Naive thymus-derived CD4-positive, alpha-beta T cell (primary cell): ENCODE measurements around the gene GET4. TPM values are rescaled to one million over a fixed set of nuclear protein-coding genes. Genes with fewer than 3 reads are reported as not detected.

Experiments
- ATAC-seq: fragments of 150-1000 bp; cut with Tn5 transposase; 2 replicates; pipeline ENCODE4 v1.10.0; 2021; ENCODE audit warnings: mild to moderate bottlenecking, moderate library complexity
- CTCF ChIA-PET: fragments of 350-600 bp; sonication (Branson Sonifier 250); formaldehyde crosslinking; loops from one replicate; lab custom pipeline; 2021; ENCODE audit warnings: antibody characterized with exemption; lab: Charles Lee
- POLR2A ChIA-PET: fragments of 350-600 bp; sonication (Branson Sonifier 250); formaldehyde crosslinking; loops from one replicate; lab custom pipeline; 2021; ENCODE audit warnings: antibody characterized with exemption, inconsistent platforms; lab: Charles Lee
- DNase-seq, 9 donors: peaks; one replicate each; pipeline versions ENCODE4 v3.0.0 to v3.0.0-alpha.2; 2020 to 2022; ENCODE audit warnings: mixed read lengths in 1 of 9
- H3K27ac ChIP-seq: one replicate; pipeline ENCODE4 v1.7.0; 2013; ENCODE audit warnings: mild to moderate bottlenecking, low read depth, low read length, moderate library complexity
- H3K27me3 ChIP-seq, 2 donors: one replicate each; pipeline ENCODE4 v1.7.0; 2013; ENCODE audit warnings: low read length in 2 of 2, mild to moderate bottlenecking in 2 of 2, moderate library complexity in 2 of 2; ENCODE audit not compliant: control insufficient read depth in 2 of 2, insufficient read depth in 2 of 2
- H3K36me3 ChIP-seq, 3 experiments: 1 replicate in 2 of 3; 2 replicates in 1 of 3; pipeline ENCODE4 v1.7.0; 2013; ENCODE audit warnings: low read length in 3 of 3, mild to moderate bottlenecking in 3 of 3, moderate library complexity in 1 of 3; ENCODE audit not compliant: insufficient read depth in 3 of 3, control insufficient read depth in 2 of 3
- H3K4me1 ChIP-seq, 2 donors: one replicate each; pipeline ENCODE4 v1.7.0; 2013; ENCODE audit warnings: low read length in 2 of 2, mild to moderate bottlenecking in 2 of 2, moderate library complexity in 1 of 2; ENCODE audit not compliant: control insufficient read depth in 2 of 2, insufficient read depth in 2 of 2
- H3K4me3 ChIP-seq: 2 replicates; pipeline ENCODE4 v1.7.0; 2013; ENCODE audit warnings: mild to moderate bottlenecking, low read length
- H3K9me3 ChIP-seq, 3 experiments: 1 replicate in 2 of 3; 2 replicates in 1 of 3; pipeline ENCODE4 v1.7.0; 2013; ENCODE audit warnings: low read length in 3 of 3; ENCODE audit not compliant: control insufficient read depth in 2 of 3
- H3K27ac Mint-ChIP-seq, 9 donors: one replicate each; pipeline ENCODE4 v1.8.0; 2020 to 2022; ENCODE audit warnings: mixed read lengths in 9 of 9, mild to moderate bottlenecking in 8 of 9, moderate library complexity in 5 of 9, inconsistent platforms in 2 of 9
- H3K27me3 Mint-ChIP-seq, 5 donors: one replicate each; pipeline ENCODE4 v1.8.0; 2021 to 2022; ENCODE audit warnings: mixed read lengths in 5 of 5, mild to moderate bottlenecking in 1 of 5
- H3K36me3 Mint-ChIP-seq, 5 donors: one replicate each; pipeline ENCODE4 v1.8.0; 2020 to 2022; ENCODE audit warnings: mixed read lengths in 5 of 5, mild to moderate bottlenecking in 3 of 5, inconsistent platforms in 1 of 5
- H3K4me1 Mint-ChIP-seq, 7 donors: one replicate each; pipeline ENCODE4 v1.8.0; 2020 to 2022; ENCODE audit warnings: mixed read lengths in 7 of 7, mild to moderate bottlenecking in 3 of 7, inconsistent platforms in 1 of 7
- H3K4me3 Mint-ChIP-seq, 10 donors: one replicate each; pipeline ENCODE4 v1.8.0; 2020 to 2022; ENCODE audit warnings: mild to moderate bottlenecking in 10 of 10, mixed read lengths in 10 of 10, moderate library complexity in 6 of 10, inconsistent platforms in 2 of 10
- H3K9me3 Mint-ChIP-seq, 11 donors: one replicate each; pipeline ENCODE4 v1.8.0; 2020 to 2022; ENCODE audit warnings: mixed read lengths in 11 of 11, mild to moderate bottlenecking in 4 of 11, inconsistent platforms in 1 of 11, moderate library complexity in 1 of 11
- intact Hi-C, 2 donors: fragments of 100-400 bp; cut with micrococcal nuclease; formaldehyde crosslinking; loops; one replicate each; pipeline ENCODE4 v1.15.1; 2023
- polyA plus RNA-seq, 2 donors: library from polyadenylated mRNA; unstranded; fragments of 300-500 nt; fragmentation: Illumina TruSeq; gene quantifications; one replicate each; pipeline ENCODE4 v1.2.3, GENCODE V29; 2021
- total RNA-seq, 6 experiments: library from RNA in 5 of 6; stranded (reverse) in 5 of 6; gene quantifications; 1 replicate in 5 of 6; 2 replicates in 1 of 6; pipeline ENCODE4 v1.2.3 and lab custom pipeline; 2021 to 2026

GET4 gene
- total and polyA plus RNA-seq, 7 experiments from 2014 or later = 20.5 to 82.1 (median 51.8) TPM

DNA sequence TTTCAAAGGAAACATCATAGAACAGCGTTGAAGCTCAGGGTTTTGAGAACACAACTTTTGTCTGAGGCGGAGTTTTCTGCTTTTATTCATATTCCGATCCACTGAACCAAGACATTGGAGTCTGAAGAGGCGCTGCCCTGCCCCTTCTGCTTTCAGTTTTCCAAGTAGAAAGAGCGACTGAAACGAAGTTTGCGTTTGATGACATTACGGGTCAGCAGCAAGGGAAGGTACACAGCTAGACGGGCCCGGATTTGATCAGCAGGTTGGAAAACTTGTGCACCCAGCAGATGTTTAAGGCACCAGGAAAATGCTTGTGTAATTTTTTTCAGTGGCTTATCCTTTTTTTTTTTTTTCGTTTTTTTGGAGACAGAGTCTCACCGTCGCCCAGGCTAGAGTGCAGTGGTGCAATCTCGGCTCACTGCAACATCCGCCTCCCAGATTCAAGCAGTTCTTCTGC, 43.4 kb upstream of the GET4 start:
- Histone ChIP-seq H3K27ac (peak overlapping the region; percentile 83), H3K27me3 (no peaks in the 10 kb centered on the region), H3K9me3 (no peaks in the 10 kb centered on the region), H3K4me3 (peak overlapping the region; percentile 24), H3K4me1 (peaks cover 23 to 36% of the 10 kb centered on the region in 2 donors), H3K36me3 (peaks cover 0 to 23% (median 0%) of the 10 kb centered on the region in 3 experiments)
- Mint-ChIP-seq H3K27ac (peak overlapping the region; percentile 86 to 98 (median 94)), H3K36me3 (peaks cover 0 to 18% (median 5%) of the 10 kb centered on the region in 5 donors), H3K4me1 (peaks cover 38 to 71% (median 57%) of the 10 kb centered on the region in 7 donors), H3K9me3 (no peaks in the 10 kb centered on the region), H3K4me3 (peak overlapping the region; percentile 64 to 89 (median 84)), H3K27me3 (no peaks in the 10 kb centered on the region)
- intact Hi-C loops = loop anchor here (1.0 to 10.0 kb wide), 8 partner anchors 17 to 231 kb away; partner anchors contain the start of gene GET4 (in 1 of the 2)
- no peak for DNase-seq
- POLR2A ChIA-PET = interaction anchor here (0.6 to 4.7 kb wide), 5 partner anchors 16 to 222 kb away, joined by 3 to 36 read pairs (median 3); no protein-coding TSS in a partner anchor
- no peak for ATAC-seq
- CTCF ChIA-PET = interaction anchor here (2.3 kb wide), 1 partner anchor 47 kb away, joined by 5 read pairs; no protein-coding TSS in a partner anchor

DNA sequence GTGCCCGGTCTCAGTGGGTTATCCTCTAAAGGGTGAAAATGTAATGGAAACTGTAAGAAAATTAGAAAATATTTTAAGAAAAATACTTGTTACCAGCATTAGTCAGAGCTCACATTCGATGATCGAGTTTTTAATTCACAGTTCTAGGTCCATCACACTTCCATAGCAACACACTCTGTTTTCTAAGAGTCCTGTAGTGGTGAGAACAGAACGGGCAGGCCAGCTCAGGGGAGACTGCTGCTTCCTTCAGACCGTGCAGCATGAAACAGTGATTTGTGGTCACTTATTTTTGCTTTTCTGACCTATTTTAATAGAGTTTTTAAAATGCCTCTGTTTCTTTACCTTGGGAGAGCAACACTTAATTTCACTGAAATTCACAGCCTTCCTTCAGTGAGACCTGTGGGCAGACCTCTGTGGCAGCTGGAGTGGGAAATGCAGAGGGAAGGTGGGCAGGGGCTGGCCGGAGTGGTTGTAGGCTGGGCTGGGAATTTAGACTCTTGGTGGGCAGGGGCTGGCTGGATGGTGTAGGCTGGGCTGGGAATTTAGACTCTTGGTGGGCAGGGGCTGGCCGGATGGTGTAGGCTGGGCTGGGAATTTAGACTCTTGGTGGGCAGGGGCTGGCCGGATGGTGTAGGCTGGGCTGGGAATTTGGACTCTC, 42.6 kb upstream of the GET4 start:
- H3K4me3 ChIP-seq = no peak overlapping the region
- peaks cover 0 to 20% (median 5%) of the 10 kb centered on the region in 5 donors for H3K36me3 Mint-ChIP-seq
- H3K27me3 Mint-ChIP-seq = no peaks in the 10 kb centered on the region
- peak overlapping the region in 1 of 10 donors; percentile 31 for H3K4me3 Mint-ChIP-seq
- no peaks in the 10 kb centered on the region for H3K9me3 Mint-ChIP-seq
- no peaks in the 10 kb centered on the region for H3K9me3 ChIP-seq
- DNase-seq = no peak
- H3K27me3 ChIP-seq = no peaks in the 10 kb centered on the region
- peaks cover 23 to 36% of the 10 kb centered on the region in 2 donors for H3K4me1 ChIP-seq
- intact Hi-C loops = loop anchor here (5.0 to 10.0 kb wide), 3 partner anchors 89 to 231 kb away; no protein-coding TSS in a partner anchor
- ChIA-PET POLR2A (interaction anchor here (0.8 to 4.7 kb wide), 3 partner anchors 16 to 45 kb away, joined by 3 to 36 read pairs (median 30); no protein-coding TSS in a partner anchor), CTCF (interaction anchor here (2.3 kb wide), 1 partner anchor 47 kb away, joined by 5 read pairs; no protein-coding TSS in a partner anchor)
- H3K27ac Mint-ChIP-seq = peak overlapping the region in 5 of 9 donors; percentile 2 to 97 (median 48)
- no peak for ATAC-seq
- H3K4me1 Mint-ChIP-seq = peaks cover 38 to 66% (median 55%) of the 10 kb centered on the region in 7 donors
- peaks cover 0 to 28% (median 0%) of the 10 kb centered on the region in 3 experiments for H3K36me3 ChIP-seq
- H3K27ac ChIP-seq = no peak overlapping the region

DNA sequence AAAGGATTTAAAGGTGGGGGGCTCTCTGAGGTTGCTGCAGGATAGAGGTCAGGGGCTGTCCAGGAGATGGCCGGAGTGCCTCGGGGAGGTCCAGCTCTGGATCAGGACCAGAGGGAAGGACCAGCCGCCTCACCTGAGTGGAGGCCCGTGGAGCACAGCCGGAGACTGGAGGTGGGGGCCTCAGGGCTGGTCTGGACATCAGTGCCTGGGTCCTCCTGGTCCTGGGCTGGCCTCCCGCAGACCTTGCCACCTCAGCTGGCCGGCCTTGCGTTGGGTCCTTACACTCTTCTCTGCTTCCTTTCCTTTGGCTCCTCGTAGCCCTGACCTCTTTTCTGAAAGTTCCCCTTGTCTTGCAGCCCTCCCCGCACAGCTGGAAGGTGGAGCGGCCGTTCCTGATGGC, 42.1 kb upstream of the GET4 start:
- H3K27me3 Mint-ChIP-seq = no peaks in the 10 kb centered on the region
- peaks cover 0 to 25% (median 7%) of the 10 kb centered on the region in 5 donors for H3K36me3 Mint-ChIP-seq
- H3K27ac ChIP-seq = no peak overlapping the region
- H3K36me3 ChIP-seq = peaks cover 0 to 33% (median 0%) of the 10 kb centered on the region in 3 experiments
- ChIA-PET POLR2A (interaction anchor here (4.2 to 4.7 kb wide), 2 partner anchors 17 to 21 kb away, joined by 30 to 36 read pairs; no protein-coding TSS in a partner anchor), CTCF (interaction anchor here (2.3 kb wide), 1 partner anchor 48 kb away, joined by 5 read pairs; no protein-coding TSS in a partner anchor)
- H3K27ac Mint-ChIP-seq = peak overlapping the region in 4 of 9 donors; percentile 40 to 97 (median 76)
- no peak for ATAC-seq
- H3K4me1 Mint-ChIP-seq = peaks cover 36 to 61% (median 54%) of the 10 kb centered on the region in 7 donors
- no peaks in the 10 kb centered on the region for H3K27me3 ChIP-seq
- peak overlapping the region in 1 of 10 donors; percentile 31 for H3K4me3 Mint-ChIP-seq
- no peak for DNase-seq
- H3K4me3 ChIP-seq = no peak overlapping the region
- peaks cover 23 to 36% of the 10 kb centered on the region in 2 donors for H3K4me1 ChIP-seq
- intact Hi-C loops = loop anchor here (5.0 to 10.0 kb wide), 3 partner anchors 88 to 232 kb away; no protein-coding TSS in a partner anchor
- no peaks in the 10 kb centered on the region for H3K9me3 Mint-ChIP-seq
- no peaks in the 10 kb centered on the region for H3K9me3 ChIP-seq

DNA sequence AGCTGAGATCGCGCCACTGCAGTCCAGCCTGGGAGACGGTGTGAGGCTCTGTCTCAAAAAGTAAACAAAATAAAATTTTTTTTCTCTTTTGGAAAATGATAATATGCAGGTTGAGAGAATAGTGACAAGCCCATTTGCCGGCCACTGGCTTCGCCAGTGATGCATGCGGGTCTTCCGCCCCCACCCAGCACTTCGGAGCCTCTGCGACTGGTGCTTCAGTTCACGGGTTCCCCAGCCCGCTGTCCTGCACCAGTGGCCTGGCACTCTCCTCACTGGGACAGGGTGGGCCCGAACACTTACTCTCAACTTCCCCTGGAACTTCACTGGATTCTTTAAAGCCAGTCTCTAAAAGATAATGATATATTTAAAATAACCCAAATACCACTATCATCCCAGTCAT, 41.3 kb upstream of the GET4 start:
- peak overlapping the region in 1 of 10 donors; percentile 72 for H3K4me3 Mint-ChIP-seq
- CTCF ChIA-PET = no interaction called here
- peaks cover 34 to 55% (median 48%) of the 10 kb centered on the region in 7 donors for H3K4me1 Mint-ChIP-seq
- H3K36me3 ChIP-seq = peaks cover 0 to 39% (median 2%) of the 10 kb centered on the region in 3 experiments
- H3K4me3 ChIP-seq = no peak overlapping the region
- peaks cover 3 to 29% (median 10%) of the 10 kb centered on the region in 5 donors for H3K36me3 Mint-ChIP-seq
- peak overlapping the region in 3 of 9 donors; percentile 46 to 97 (median 78) for H3K27ac Mint-ChIP-seq
- H3K27ac ChIP-seq = no peak overlapping the region
- H3K9me3 Mint-ChIP-seq = no peaks in the 10 kb centered on the region
- H3K27me3 Mint-ChIP-seq = no peaks in the 10 kb centered on the region
- POLR2A ChIA-PET = interaction anchor here (4.7 kb wide), 1 partner anchor 21 kb away, joined by 36 read pairs; no protein-coding TSS in a partner anchor
- DNase-seq (no peak), ATAC-seq (no peak)
- H3K4me1 ChIP-seq = peaks cover 23 to 36% of the 10 kb centered on the region in 2 donors
- H3K9me3 ChIP-seq = no peaks in the 10 kb centered on the region
- no peaks in the 10 kb centered on the region for H3K27me3 ChIP-seq
- intact Hi-C loops = loop anchor here in 1 of 2 donors (10.0 kb wide), 1 partner anchor 230 kb away; no protein-coding TSS in a partner anchor

DNA sequence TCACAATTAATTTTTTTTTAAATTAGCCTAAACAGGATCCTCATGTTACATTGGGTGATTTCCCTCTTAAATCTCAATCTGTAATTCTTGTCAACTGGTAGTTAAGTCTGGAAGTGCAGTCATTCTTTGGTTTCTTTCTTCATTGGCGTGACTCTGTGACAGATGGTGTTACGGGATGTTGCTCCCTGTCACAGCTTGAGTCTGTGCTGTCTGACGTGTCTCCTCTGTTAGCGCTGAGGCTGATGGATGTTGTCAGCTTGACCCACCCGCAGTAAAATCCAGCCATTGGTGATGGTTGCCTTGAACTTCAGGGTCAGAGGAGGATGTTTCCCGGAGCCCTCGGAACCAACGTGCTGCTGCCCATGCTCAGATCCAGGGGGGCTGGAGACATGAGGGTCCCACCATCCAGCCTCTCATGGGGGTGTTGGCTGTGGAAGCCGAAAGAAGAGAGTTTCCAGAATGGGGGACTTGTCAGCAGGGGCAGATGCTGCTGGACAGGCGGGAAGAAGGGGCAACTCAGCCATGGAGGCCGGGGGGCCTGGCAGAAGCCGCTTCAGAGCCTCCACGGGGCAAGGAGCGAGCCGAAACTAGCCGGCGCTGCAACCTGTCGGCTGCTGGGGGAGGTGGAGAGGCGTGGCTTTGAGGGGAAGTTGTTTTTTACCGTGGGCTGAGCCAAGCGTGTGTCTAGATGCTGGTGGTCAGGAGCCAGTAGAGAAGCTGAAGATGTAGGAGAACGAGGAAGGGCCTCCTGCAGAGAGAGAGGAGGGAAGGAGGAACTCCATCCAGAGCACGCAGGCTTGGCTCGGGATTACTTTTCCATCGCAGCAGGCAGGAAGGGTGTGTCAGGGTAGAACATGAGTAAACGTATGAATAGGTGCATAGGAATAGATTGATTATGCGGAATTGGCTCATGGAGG, 40.6 kb upstream of the GET4 start:
- no peak overlapping the region for H3K27ac ChIP-seq
- Mint-ChIP-seq H3K9me3 (no peaks in the 10 kb centered on the region), H3K36me3 (peaks cover 3 to 34% (median 10%) of the 10 kb centered on the region in 5 donors), H3K27me3 (no peaks in the 10 kb centered on the region), H3K4me3 (peak overlapping the region in 4 of 10 donors; percentile 12 to 72 (median 44)), H3K4me1 (peaks cover 27 to 48% (median 41%) of the 10 kb centered on the region in 7 donors), H3K27ac (peak overlapping the region in 8 of 9 donors; percentile 46 to 97 (median 71))
- H3K36me3 ChIP-seq = peaks cover 0 to 43% (median 6%) of the 10 kb centered on the region in 3 experiments
- CTCF ChIA-PET = interaction anchor here (0.7 to 2.2 kb wide), 2 partner anchors 18 to 36 kb away, joined by 3 to 10 read pairs; no protein-coding TSS in a partner anchor
- ATAC-seq (no peak), DNase-seq (no peak)
- POLR2A ChIA-PET = no interaction called here
- no peak overlapping the region for H3K4me3 ChIP-seq
- no peaks in the 10 kb centered on the region for H3K9me3 ChIP-seq
- intact Hi-C loops = loop anchor here in 1 of 2 donors (1.0 to 10.0 kb wide), 2 partner anchors 49 to 231 kb away; no protein-coding TSS in a partner anchor
- H3K4me1 ChIP-seq = peaks cover 20 to 29% of the 10 kb centered on the region in 2 donors
- H3K27me3 ChIP-seq = no peaks in the 10 kb centered on the region
